Gastroesophageal sphincter (tissue), 3 donors: ENCODE measurements around the gene TRABD2B.

Experiments
- POLR2A ChIP-seq, 2 donors: fragments of 450-650 bp; IDR thresholded peaks; one replicate each; pipeline ENCODE4 v1.6.1; 2017; ENCODE audit warnings: antibody characterized with exemption in 2 of 2, mild to moderate bottlenecking in 2 of 2, moderate library complexity in 1 of 2
- TF ChIP-seq, protein P1 (sequence below), 4 experiments: fragments of 200-600 bp in 2 of 4; fragments of 450-650 bp in 2 of 4; sonication (generic) in 1 of 4; IDR thresholded peaks; one replicate each; pipeline ENCODE4 v1.5.1; 2017 to 2019; ENCODE audit warnings: antibody characterized with exemption in 4 of 4, mild to moderate bottlenecking in 2 of 4, moderate library complexity in 2 of 4

- TF ChIP-seq, protein P1, sequence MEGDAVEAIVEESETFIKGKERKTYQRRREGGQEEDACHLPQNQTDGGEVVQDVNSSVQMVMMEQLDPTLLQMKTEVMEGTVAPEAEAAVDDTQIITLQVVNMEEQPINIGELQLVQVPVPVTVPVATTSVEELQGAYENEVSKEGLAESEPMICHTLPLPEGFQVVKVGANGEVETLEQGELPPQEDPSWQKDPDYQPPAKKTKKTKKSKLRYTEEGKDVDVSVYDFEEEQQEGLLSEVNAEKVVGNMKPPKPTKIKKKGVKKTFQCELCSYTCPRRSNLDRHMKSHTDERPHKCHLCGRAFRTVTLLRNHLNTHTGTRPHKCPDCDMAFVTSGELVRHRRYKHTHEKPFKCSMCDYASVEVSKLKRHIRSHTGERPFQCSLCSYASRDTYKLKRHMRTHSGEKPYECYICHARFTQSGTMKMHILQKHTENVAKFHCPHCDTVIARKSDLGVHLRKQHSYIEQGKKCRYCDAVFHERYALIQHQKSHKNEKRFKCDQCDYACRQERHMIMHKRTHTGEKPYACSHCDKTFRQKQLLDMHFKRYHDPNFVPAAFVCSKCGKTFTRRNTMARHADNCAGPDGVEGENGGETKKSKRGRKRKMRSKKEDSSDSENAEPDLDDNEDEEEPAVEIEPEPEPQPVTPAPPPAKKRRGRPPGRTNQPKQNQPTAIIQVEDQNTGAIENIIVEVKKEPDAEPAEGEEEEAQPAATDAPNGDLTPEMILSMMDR (IDR thresholded peaks at IDR 0.05) = no peak
- no peak for TF ChIP-seq POLR2A (IDR thresholded peaks at IDR 0.05)
Observed at GRCh38 chr1:47901001-47901575, 96.1 kb downstream of the TRABD2B start.
